HG03571 (cell line): Measurements from ENCODE around the gene CFAP99.

ENCODE experiments used
- ATAC-seq: cut with Tn5 transposase; IDR thresholded peaks from one replicate; pipeline ENCODE4 v1.9.1; 2021; ENCODE audit not compliant: unreplicated experiment

Gene CFAP99

GRCh38 chr4:2409381-2409783, 9.4 kb upstream of the CFAP99 start:
- no peak for ATAC-seq

- no peak for ATAC-seq
Measured at GRCh38 chr4:2411786-2412510, 6.8 kb upstream of the CFAP99 start.

DNA sequence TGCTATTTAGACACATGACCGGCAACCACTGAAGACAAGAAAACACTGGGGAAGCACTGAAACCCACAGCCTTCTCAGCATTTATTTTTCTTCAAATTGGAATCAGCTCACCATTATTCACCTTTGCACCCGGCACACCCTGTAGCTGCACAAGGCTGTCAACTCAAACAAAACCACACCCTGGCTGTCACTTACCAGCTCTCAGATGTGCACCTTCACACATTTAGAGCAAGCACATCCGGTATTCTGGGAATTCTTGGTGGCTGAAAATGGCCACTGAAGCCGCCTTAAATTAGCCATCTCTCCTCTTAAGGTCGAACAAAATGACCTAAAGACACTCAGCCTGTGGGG, 6.2 kb upstream of the CFAP99 start:
- ATAC-seq, result peak; percentile 14

DNA sequence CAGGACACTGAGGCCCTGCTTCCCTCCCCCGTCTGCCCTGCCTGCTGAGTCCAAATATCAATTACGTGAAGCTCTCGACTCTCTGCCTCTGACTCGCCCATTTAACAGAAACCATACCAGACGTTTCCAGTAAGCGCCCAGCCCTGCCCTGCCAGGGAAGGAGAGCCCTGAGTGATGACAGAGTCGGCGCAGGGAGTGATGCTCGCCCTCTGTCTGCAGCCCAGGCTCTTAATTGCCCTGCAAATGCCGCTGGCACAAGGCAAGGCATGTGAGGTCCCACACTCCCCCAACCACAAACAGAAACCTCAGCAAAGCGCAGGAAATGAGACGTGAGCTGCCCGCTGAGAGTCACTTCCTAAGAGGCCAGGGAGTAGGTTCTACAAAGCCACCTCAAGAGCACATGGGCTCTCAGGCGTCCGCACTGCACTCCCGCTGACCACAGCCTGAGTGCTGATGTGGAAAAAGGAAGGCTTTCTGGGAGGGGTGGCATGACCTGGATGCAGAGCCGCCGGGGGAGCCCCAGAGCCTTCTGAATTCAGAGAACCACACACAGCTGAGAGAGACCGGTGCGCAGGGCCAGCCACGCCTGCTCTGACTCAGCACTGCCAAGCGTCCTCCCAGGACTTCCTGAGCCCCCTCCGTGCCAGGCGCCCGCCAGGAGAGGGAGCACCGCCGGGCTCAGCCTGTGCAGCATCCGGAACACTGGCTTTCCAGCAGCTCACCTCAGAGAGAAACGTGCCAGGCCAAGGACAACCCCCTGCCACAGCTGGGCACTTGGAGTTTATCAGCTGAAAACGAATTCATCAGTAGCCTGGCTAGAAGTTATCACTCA, 5.7 kb upstream of the CFAP99 start:
- ATAC-seq, result peak; percentile 47

- ATAC-seq, result no peak
Measured at GRCh38 chr4:2413821-2414610, 4.7 kb upstream of the CFAP99 start.

DNA sequence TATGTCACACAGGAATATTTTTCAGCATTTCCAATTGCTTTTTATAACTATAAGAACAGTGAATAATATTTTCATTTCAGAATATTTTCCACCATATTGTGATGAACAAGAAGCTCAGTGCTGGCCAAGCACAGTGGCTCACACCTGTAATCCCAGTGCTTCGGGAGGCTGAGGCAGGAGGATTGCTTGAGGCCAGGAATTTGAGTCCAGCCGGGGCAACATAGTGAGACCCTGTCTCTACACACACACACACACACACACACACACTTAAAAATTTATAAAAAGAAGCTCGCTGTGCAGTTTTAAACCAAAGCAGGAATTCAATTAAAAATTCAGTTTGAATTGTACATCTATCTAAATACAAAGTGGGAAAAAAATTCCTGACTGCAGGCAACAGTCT, 3.5 kb upstream of the CFAP99 start:
- no peak for ATAC-seq

DNA sequence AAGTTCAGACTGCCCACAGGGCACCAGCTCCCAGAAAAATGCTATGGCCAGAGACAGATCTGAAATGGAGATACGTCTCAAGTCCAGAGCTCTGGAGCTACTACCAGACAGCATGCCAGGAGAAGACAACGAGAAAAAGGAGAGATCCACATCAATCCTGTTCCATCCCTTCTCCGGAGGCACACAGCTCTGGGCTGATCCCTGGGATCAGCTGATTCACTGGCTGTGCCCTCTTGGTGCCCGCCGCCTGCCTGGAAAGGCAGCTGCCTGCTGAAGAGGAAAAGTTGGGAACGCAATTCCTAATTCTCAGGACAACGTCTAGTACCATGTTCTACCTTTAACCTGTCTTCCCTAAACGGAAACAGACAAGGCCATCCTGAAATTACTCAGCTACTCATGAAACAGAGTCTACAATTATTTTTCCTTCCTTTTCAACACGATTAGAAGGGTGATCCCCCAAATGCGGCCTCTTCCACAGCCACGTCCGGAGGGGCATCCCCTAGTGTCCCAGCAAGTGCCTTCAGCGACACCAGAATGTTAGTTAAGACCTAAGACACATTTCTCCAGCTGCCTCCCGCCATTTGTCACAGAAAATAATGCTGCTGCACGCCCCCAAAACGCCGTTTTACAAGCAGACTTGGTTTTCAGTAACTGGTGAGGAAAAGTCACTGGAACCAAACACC, 2.7 kb upstream of the CFAP99 start:
- no peak for ATAC-seq

DNA sequence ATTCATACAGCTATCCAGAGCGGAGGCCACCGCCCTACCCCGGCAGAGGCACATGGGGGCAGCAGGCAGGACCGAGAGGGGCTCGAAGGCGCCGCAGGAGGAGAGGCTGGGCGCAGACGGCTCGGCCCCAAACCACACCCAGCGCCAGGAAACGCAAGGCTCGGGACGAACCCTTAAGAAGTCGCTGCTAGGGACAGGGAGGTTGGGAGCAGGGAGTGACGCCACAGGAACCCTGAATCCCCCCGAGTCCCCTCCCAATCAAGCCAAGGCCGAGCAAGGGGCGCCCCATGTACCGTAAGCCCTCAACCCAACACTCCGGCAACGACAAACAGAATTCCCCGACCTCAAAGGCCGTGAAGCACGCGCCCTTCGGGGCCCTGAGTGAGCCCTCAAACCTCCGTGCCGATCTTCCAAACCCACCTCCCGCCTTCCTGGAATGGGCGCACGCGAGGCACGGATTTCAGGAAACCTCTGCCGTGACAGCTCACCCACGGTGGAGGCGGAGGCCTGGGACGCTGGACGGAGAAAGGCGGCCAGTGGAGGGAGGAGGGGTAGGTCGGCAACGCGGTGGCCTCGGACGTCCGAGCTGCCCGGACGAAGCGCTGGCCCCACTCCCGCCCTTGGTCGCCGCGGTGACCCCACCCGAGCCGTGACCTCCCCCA, 2.1 kb upstream of the CFAP99 start:
- ATAC-seq, result no peak

- no peak for ATAC-seq
Measured at GRCh38 chr4:2417226-2417764, 1.5 kb upstream of the CFAP99 start.

GRCh38 chr4:2417765-2418649, 748 bp upstream of the CFAP99 start, which contains the start of gene ZFYVE28:
Gene ZFYVE28 (minus strand): TSS chr4:2418645. CDS start chr4:2418323, 322 bp downstream.
- ATAC-seq, result peak; percentile 10

- no peak for ATAC-seq
Measured at GRCh38 chr4:2419814-2420213, 1.1 kb downstream of the CFAP99 start.

GRCh38 chr4:2421928-2422327, 3.2 kb downstream of the CFAP99 start:
- ATAC-seq, result no peak

DNA sequence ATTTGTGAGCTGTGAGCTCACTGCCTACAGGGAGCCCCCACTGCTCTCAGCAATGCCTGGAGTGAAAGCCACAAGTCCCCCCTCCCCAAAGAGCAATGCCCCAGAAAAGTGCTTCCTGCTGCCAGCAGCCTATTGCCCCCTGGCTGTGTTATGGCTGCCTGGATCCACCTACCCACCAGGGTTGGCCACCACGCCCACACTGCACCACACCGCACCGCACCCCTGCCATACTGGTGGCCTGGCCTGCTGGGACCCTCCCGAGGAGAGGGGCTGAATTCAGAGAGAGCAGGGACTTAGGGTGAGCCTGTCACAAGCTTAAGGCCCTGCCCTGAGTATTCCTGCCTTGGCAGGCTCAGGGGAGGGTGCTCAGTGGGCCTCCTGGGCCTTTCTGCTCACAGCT, 4.3 kb downstream of the CFAP99 start:
- ATAC-seq, result no peak

GRCh38 chr4:2423695-2424094, 4.9 kb downstream of the CFAP99 start:
- no peak for ATAC-seq

- no peak for ATAC-seq
Measured at GRCh38 chr4:2424581-2424980, 5.8 kb downstream of the CFAP99 start.

DNA sequence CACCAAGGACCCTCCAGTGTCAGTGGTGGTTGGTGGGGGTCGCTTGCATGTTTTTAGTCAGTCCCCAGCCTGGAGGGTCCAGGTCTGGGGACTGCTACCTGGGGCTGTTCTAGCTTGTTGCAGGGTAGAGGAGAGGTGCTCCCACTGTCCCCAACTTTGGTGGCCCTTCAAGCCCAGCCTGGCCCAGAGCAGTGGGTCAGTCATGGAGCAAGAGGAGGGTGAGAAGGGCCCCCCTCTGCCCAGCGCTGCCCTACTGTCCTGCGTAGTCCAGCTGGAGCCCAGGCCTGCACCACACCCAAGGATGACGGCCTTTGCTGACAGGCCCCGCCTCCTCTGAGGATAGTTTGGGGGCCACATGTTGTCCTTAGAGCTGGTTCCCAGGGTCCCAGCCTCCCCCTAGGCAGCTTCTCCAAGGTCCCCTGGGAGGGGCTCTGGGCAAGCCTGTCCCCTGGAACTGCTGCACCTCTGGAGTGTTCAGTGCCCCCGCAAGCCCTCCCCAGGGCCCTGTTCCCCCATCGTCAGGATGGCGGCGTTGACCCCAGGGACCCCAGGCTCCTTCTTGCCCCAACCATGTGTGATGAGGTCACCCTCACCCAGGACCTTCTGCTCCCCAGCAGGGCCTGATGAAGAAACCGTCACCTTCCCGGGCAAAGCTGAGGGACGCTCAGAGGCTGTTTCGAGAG, 6.8 kb downstream of the CFAP99 start:
- ATAC-seq, result no peak

DNA sequence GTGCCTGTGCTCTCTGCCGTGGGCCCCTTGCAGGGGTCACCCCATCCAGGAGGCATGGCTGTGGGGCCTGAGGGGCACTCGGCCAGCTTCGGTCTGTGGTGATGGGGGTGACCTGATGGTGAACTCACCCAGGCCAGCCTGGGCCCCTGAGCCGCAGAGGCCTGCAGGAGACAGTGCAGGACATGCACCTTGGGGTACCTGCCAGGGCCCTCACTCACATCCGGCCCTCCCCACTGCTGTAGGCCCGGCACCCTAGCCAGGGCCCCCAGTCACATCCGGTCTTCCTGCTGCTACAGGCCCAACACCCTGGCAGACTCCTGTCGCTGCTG, 7.3 kb downstream of the CFAP99 start:
- no peak for ATAC-seq

- no peak for ATAC-seq
Measured at GRCh38 chr4:2426711-2427275, 8.0 kb downstream of the CFAP99 start.
